ENCODE measurements around the gene HSPG2.
A peak's percentile ranks its signal among the peaks of the same experiment; 100 is the strongest.
"Not testable (repeated sequence)": the region's sequence is repeated elsewhere in the genome, so short reads cannot be mapped to it uniquely, and the experiment has no call there.

The HSPG2 gene

DNA sequence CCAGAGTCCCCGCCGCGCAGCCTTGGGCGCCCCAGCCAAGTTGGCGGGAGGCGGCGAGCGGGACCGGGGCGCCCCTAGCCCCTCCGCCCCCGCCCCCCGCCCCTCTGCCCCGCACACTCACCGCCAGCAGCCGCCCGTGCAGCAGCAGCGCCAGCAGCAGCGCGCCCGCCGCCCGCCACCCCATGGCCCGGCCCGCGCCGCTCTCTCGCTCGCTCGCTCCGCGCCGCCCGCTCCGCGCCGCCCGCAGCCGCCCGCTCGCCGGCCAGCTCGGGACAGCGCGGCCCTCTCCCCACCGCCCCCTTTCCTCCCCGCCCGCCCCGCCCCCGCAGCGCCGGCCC lies at the start of gene HSPG2:
Gene HSPG2 (minus strand): TSS at position 277 of the 338 bp plus-strand sequence. CDS start 93 bp downstream, at position 184.
- no peaks in the 10 kb centered on the region for H3K27me3 ChIP-seq (ENCODE audit: control insufficient read depth in 2 of 2, insufficient read depth in 2 of 2, low read length in 2 of 2)
- no peaks in the 10 kb centered on the region for H3K36me3 ChIP-seq (ENCODE audit: control insufficient read depth in 2 of 2, insufficient read depth in 2 of 2, low read length in 2 of 2)
- H3K9ac ChIP-seq (ENCODE audit: low read depth in 1 of 2, low read length in 2 of 2): peak within 1 kb of the TSS; percentile 87 to 88
- peak within 1 kb of the TSS; percentile 85 to 90 for H3K27ac ChIP-seq (ENCODE audit: low read depth in 2 of 2, low read length in 2 of 2)
- H3K4me3 ChIP-seq (ENCODE audit: low read length in 2 of 2): peak within 1 kb of the TSS; percentile 85 to 88
- H3K9me3 ChIP-seq (ENCODE audit: control insufficient read depth in 2 of 2, low read length in 2 of 2): no peaks in the 10 kb centered on the region
- peaks cover 38 to 51% of the 10 kb centered on the region in 2 donors for H3K4me1 ChIP-seq (ENCODE audit: control insufficient read depth in 2 of 2, insufficient read depth in 2 of 2, low read length in 2 of 2)

GRCh38 chr1:21986386-21986785 lies 49.3 kb upstream of the HSPG2 start:
- not testable (repeated sequence) for H3K4me1 ChIP-seq (ENCODE audit: control insufficient read depth in 2 of 2, insufficient read depth in 2 of 2, low read length in 2 of 2); H3K27me3 ChIP-seq (ENCODE audit: control insufficient read depth in 2 of 2, insufficient read depth in 2 of 2, low read length in 2 of 2); H3K4me3 ChIP-seq (ENCODE audit: low read length in 2 of 2); H3K36me3 ChIP-seq (ENCODE audit: control insufficient read depth in 2 of 2, insufficient read depth in 2 of 2, low read length in 2 of 2); H3K9ac ChIP-seq (ENCODE audit: low read depth in 1 of 2, low read length in 2 of 2); H3K27ac ChIP-seq (ENCODE audit: low read depth in 2 of 2, low read length in 2 of 2); H3K9me3 ChIP-seq (ENCODE audit: control insufficient read depth in 2 of 2, low read length in 2 of 2)

DNA sequence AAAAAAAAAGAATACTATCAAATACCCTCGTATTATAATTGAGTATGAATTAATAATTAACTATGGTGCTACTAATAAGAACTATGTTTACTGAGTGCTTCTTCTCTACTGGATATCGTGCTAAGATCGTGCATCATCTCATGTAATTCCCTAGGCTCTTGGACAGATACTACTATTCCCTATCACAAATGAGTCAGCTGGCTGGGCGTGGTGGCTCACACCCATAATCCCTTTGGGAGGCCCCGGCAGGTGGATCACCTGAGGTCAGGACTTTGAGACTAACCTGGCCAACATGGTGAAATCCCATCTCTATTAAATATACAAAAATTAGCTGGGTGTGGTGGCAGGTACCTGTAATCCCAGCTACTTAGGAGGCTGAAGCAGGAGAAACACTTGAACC lies 48.8 kb upstream of the HSPG2 start:
- H3K4me1 ChIP-seq (ENCODE audit: control insufficient read depth in 2 of 2, insufficient read depth in 2 of 2, low read length in 2 of 2); H3K27ac ChIP-seq (ENCODE audit: low read depth in 2 of 2, low read length in 2 of 2); H3K36me3 ChIP-seq (ENCODE audit: control insufficient read depth in 2 of 2, insufficient read depth in 2 of 2, low read length in 2 of 2); H3K4me3 ChIP-seq (ENCODE audit: low read length in 2 of 2); H3K9ac ChIP-seq (ENCODE audit: low read depth in 1 of 2, low read length in 2 of 2); H3K27me3 ChIP-seq (ENCODE audit: control insufficient read depth in 2 of 2, insufficient read depth in 2 of 2, low read length in 2 of 2); H3K9me3 ChIP-seq (ENCODE audit: control insufficient read depth in 2 of 2, low read length in 2 of 2): not testable (repeated sequence)

- not testable (repeated sequence) for H3K27me3 ChIP-seq (ENCODE audit: control insufficient read depth in 2 of 2, insufficient read depth in 2 of 2, low read length in 2 of 2); H3K9me3 ChIP-seq (ENCODE audit: control insufficient read depth in 2 of 2, low read length in 2 of 2); H3K27ac ChIP-seq (ENCODE audit: low read depth in 2 of 2, low read length in 2 of 2)
Measured at GRCh38 chr1:21983539-21983938, 46.4 kb upstream of the HSPG2 start.

GRCh38 chr1:21982122-21982521 lies 45.0 kb upstream of the HSPG2 start:
- not testable (repeated sequence) for H3K9ac ChIP-seq (ENCODE audit: low read depth in 1 of 2, low read length in 2 of 2)

More at GRCh38 chr1:21983539-21983938, 46.4 kb upstream of the HSPG2 start:
- H3K4me3 ChIP-seq (ENCODE audit: low read length in 2 of 2); H3K36me3 ChIP-seq (ENCODE audit: control insufficient read depth in 2 of 2, insufficient read depth in 2 of 2, low read length in 2 of 2); H3K4me1 ChIP-seq (ENCODE audit: control insufficient read depth in 2 of 2, insufficient read depth in 2 of 2, low read length in 2 of 2); H3K9ac ChIP-seq (ENCODE audit: low read depth in 1 of 2, low read length in 2 of 2): not testable (repeated sequence)

GRCh38 chr1:21981253-21981652 lies 44.1 kb upstream of the HSPG2 start:
- H3K36me3 ChIP-seq (ENCODE audit: control insufficient read depth in 2 of 2, insufficient read depth in 2 of 2, low read length in 2 of 2); H3K4me3 ChIP-seq (ENCODE audit: low read length in 2 of 2); H3K27ac ChIP-seq (ENCODE audit: low read depth in 2 of 2, low read length in 2 of 2); H3K27me3 ChIP-seq (ENCODE audit: control insufficient read depth in 2 of 2, insufficient read depth in 2 of 2, low read length in 2 of 2); H3K9me3 ChIP-seq (ENCODE audit: control insufficient read depth in 2 of 2, low read length in 2 of 2); H3K4me1 ChIP-seq (ENCODE audit: control insufficient read depth in 2 of 2, insufficient read depth in 2 of 2, low read length in 2 of 2); H3K9ac ChIP-seq (ENCODE audit: low read depth in 1 of 2, low read length in 2 of 2): not testable (repeated sequence)

More at GRCh38 chr1:21982122-21982521, 45.0 kb upstream of the HSPG2 start:
- not testable (repeated sequence) for H3K4me3 ChIP-seq (ENCODE audit: low read length in 2 of 2); H3K36me3 ChIP-seq (ENCODE audit: control insufficient read depth in 2 of 2, insufficient read depth in 2 of 2, low read length in 2 of 2); H3K27ac ChIP-seq (ENCODE audit: low read depth in 2 of 2, low read length in 2 of 2); H3K4me1 ChIP-seq (ENCODE audit: control insufficient read depth in 2 of 2, insufficient read depth in 2 of 2, low read length in 2 of 2); H3K9me3 ChIP-seq (ENCODE audit: control insufficient read depth in 2 of 2, low read length in 2 of 2); H3K27me3 ChIP-seq (ENCODE audit: control insufficient read depth in 2 of 2, insufficient read depth in 2 of 2, low read length in 2 of 2)

DNA sequence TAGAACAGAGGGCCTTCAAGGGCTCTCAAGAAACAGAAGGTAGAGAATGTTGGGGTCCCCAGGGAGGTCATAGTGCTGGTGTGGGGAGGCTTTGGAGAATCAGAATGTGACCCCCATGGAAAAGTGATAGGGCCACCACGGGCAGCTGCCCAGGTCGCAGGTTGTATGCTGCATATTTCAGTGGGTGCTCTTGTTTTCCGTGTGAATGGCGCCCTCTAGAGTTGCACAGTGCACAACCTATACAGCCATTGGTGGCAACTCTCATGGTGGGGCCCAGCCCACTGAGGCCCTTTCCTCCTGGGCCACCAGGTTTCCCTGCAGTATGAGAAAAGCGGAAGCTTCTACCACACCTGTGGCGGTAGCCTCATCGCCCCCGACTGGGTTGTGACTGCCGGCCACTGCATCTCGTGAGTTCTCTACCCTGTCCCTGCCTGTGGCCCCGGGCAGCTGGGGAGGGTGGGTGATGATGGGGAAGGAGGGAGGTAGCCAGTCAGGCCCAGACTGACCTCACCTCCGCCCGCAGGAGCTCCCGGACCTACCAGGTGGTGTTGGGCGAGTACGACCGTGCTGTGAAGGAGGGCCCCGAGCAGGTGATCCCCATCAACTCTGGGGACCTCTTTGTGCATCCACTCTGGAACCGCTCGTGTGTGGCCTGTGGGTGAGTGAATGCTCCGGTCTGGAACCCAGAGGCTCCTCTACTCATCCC lies 43.6 kb upstream of the HSPG2 start:
- not testable (repeated sequence) for H3K9ac ChIP-seq (ENCODE audit: low read depth in 1 of 2, low read length in 2 of 2); H3K4me1 ChIP-seq (ENCODE audit: control insufficient read depth in 2 of 2, insufficient read depth in 2 of 2, low read length in 2 of 2); H3K4me3 ChIP-seq (ENCODE audit: low read length in 2 of 2); H3K27me3 ChIP-seq (ENCODE audit: control insufficient read depth in 2 of 2, insufficient read depth in 2 of 2, low read length in 2 of 2); H3K27ac ChIP-seq (ENCODE audit: low read depth in 2 of 2, low read length in 2 of 2); H3K9me3 ChIP-seq (ENCODE audit: control insufficient read depth in 2 of 2, low read length in 2 of 2); H3K36me3 ChIP-seq (ENCODE audit: control insufficient read depth in 2 of 2, insufficient read depth in 2 of 2, low read length in 2 of 2)

- H3K27me3 ChIP-seq (ENCODE audit: control insufficient read depth in 2 of 2, insufficient read depth in 2 of 2, low read length in 2 of 2); H3K27ac ChIP-seq (ENCODE audit: low read depth in 2 of 2, low read length in 2 of 2); H3K4me3 ChIP-seq (ENCODE audit: low read length in 2 of 2); H3K4me1 ChIP-seq (ENCODE audit: control insufficient read depth in 2 of 2, insufficient read depth in 2 of 2, low read length in 2 of 2); H3K9ac ChIP-seq (ENCODE audit: low read depth in 1 of 2, low read length in 2 of 2); H3K36me3 ChIP-seq (ENCODE audit: control insufficient read depth in 2 of 2, insufficient read depth in 2 of 2, low read length in 2 of 2); H3K9me3 ChIP-seq (ENCODE audit: control insufficient read depth in 2 of 2, low read length in 2 of 2): not testable (repeated sequence)
Measured at GRCh38 chr1:21978209-21978608, 41.1 kb upstream of the HSPG2 start.

GRCh38 chr1:21976703-21977239 lies 39.7 kb upstream of the HSPG2 start, which contains the start of gene CELA3B:
CELA3B (plus strand) TSS chr1:21977022; CDS start chr1:21977040, 18 bp downstream.
- H3K4me1 ChIP-seq (ENCODE audit: control insufficient read depth in 2 of 2, insufficient read depth in 2 of 2, low read length in 2 of 2); H3K36me3 ChIP-seq (ENCODE audit: control insufficient read depth in 2 of 2, insufficient read depth in 2 of 2, low read length in 2 of 2); H3K9ac ChIP-seq (ENCODE audit: low read depth in 1 of 2, low read length in 2 of 2); H3K4me3 ChIP-seq (ENCODE audit: low read length in 2 of 2); H3K9me3 ChIP-seq (ENCODE audit: control insufficient read depth in 2 of 2, low read length in 2 of 2); H3K27ac ChIP-seq (ENCODE audit: low read depth in 2 of 2, low read length in 2 of 2); H3K27me3 ChIP-seq (ENCODE audit: control insufficient read depth in 2 of 2, insufficient read depth in 2 of 2, low read length in 2 of 2): not testable (repeated sequence)

DNA sequence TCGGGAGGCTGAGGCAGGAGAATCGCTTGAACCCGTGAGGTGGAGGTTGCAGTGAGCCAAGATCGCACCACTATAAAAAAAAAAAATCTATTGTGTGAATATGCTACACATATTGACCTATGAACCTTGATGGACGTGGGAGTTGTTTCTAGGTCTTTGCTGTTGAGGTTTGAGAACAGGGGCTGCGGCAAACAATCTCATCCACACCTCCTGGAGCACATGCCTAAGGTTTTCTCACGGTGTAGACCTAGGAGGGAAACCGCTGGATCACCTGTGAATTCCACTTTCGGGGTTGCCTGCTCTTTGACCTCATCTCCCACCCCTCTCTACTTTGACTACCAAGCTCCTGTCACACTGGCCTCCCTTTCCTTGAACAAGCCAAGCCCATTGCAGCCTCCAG lies 38.2 kb upstream of the HSPG2 start:
- H3K27me3 ChIP-seq (ENCODE audit: control insufficient read depth in 2 of 2, insufficient read depth in 2 of 2, low read length in 2 of 2); H3K9ac ChIP-seq (ENCODE audit: low read depth in 1 of 2, low read length in 2 of 2); H3K4me1 ChIP-seq (ENCODE audit: control insufficient read depth in 2 of 2, insufficient read depth in 2 of 2, low read length in 2 of 2); H3K27ac ChIP-seq (ENCODE audit: low read depth in 2 of 2, low read length in 2 of 2); H3K4me3 ChIP-seq (ENCODE audit: low read length in 2 of 2); H3K36me3 ChIP-seq (ENCODE audit: control insufficient read depth in 2 of 2, insufficient read depth in 2 of 2, low read length in 2 of 2); H3K9me3 ChIP-seq (ENCODE audit: control insufficient read depth in 2 of 2, low read length in 2 of 2): not testable (repeated sequence)

Measured in mucosa of rectum (tissue), 2 donors.